DMS153 (cell line): ENCODE measurements around the gene RXFP3.

Experiments used
- DNase-seq: peaks from one replicate; lab custom pipeline; 2025; lab: John Stamatoyannopoulos, UW

RXFP3 gene

GRCh38 chr5:33981408-33982162 is 45.4 kb downstream of the RXFP3 start:
- DNase-seq: no peak

DNA sequence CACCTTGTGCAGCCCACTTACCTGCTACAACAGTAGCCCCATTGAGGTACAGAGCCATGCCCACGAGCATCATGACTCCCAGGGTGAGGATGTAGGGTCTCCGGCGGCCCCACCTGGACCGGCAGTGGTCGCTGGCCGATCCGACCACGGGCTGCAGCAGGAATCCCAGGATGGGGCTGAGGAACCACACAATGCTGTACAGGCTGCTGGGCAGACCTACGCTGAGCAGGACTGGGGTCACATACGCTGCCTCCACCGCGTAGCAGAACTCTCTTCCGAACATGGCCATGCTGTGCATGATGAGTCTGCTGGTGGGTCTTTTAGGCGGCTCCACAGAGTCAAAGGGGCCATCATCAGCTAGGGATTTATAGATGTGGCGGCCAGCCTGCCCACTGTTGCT is 48.0 kb downstream of the RXFP3 start:
- DNase-seq: no peak

DNA sequence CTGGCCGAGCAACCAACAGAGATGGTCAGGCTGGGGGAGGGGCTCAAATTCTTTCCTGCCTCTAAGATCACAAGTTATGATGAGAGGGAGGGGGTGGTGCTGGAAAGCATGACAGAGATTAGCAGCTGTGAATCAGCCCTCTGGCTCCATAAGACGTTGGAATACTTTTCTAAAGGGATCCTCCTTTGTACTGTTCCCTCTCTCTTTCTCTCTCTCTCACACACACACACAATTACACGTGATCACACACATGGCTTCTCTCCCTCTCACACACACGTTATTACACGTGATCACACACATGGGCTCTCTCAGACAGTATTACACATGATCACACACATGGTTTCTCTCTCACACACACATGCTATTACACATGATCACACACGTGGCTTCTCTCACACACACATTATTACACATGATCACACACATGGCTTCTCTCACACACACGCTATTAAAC is 48.5 kb downstream of the RXFP3 start, which contains the start of gene SLC45A2:
SLC45A2 (minus strand) TSS at position 23 of the 454 bp plus-strand sequence. CDS start 110 bp downstream, outside the sequence.
- no peak for DNase-seq

GRCh38 chr5:33985447-33985846 is 49.3 kb downstream of the RXFP3 start:
- DNase-seq: no peak
